ENCODE measurements around the gene ZHX3. TPM values are rescaled to one million over a fixed set of nuclear protein-coding genes. Genes with fewer than 3 reads are reported as not detected.

The ZHX3 gene
- total and polyA plus RNA-seq, 2 of the 13 experiments (the other 11 are each of a cell fraction or from before 2014, with no cell fraction given) = 8.4 to 11.7 TPM

DNA sequence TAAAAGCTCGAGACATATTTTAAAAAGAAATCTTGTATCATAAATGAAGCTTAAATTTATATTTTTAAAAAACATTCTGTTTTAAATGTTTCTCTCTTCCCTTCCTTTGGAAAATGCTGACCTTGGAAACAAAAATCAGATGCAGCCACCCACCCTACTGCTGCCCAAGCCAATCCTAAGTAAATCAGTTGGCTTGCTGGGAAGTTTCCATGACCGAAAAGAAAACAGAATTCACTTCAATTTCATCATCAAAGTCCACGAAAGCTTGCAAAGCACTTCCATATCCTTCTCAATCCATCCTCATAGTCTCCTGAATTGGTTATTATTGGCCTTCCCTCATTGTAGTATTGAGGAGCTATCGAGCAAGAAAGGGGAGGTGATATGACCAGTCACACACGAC lies 100.1 kb downstream of the ZHX3 start (continued):
- TF ChIP-seq, protein P1, sequence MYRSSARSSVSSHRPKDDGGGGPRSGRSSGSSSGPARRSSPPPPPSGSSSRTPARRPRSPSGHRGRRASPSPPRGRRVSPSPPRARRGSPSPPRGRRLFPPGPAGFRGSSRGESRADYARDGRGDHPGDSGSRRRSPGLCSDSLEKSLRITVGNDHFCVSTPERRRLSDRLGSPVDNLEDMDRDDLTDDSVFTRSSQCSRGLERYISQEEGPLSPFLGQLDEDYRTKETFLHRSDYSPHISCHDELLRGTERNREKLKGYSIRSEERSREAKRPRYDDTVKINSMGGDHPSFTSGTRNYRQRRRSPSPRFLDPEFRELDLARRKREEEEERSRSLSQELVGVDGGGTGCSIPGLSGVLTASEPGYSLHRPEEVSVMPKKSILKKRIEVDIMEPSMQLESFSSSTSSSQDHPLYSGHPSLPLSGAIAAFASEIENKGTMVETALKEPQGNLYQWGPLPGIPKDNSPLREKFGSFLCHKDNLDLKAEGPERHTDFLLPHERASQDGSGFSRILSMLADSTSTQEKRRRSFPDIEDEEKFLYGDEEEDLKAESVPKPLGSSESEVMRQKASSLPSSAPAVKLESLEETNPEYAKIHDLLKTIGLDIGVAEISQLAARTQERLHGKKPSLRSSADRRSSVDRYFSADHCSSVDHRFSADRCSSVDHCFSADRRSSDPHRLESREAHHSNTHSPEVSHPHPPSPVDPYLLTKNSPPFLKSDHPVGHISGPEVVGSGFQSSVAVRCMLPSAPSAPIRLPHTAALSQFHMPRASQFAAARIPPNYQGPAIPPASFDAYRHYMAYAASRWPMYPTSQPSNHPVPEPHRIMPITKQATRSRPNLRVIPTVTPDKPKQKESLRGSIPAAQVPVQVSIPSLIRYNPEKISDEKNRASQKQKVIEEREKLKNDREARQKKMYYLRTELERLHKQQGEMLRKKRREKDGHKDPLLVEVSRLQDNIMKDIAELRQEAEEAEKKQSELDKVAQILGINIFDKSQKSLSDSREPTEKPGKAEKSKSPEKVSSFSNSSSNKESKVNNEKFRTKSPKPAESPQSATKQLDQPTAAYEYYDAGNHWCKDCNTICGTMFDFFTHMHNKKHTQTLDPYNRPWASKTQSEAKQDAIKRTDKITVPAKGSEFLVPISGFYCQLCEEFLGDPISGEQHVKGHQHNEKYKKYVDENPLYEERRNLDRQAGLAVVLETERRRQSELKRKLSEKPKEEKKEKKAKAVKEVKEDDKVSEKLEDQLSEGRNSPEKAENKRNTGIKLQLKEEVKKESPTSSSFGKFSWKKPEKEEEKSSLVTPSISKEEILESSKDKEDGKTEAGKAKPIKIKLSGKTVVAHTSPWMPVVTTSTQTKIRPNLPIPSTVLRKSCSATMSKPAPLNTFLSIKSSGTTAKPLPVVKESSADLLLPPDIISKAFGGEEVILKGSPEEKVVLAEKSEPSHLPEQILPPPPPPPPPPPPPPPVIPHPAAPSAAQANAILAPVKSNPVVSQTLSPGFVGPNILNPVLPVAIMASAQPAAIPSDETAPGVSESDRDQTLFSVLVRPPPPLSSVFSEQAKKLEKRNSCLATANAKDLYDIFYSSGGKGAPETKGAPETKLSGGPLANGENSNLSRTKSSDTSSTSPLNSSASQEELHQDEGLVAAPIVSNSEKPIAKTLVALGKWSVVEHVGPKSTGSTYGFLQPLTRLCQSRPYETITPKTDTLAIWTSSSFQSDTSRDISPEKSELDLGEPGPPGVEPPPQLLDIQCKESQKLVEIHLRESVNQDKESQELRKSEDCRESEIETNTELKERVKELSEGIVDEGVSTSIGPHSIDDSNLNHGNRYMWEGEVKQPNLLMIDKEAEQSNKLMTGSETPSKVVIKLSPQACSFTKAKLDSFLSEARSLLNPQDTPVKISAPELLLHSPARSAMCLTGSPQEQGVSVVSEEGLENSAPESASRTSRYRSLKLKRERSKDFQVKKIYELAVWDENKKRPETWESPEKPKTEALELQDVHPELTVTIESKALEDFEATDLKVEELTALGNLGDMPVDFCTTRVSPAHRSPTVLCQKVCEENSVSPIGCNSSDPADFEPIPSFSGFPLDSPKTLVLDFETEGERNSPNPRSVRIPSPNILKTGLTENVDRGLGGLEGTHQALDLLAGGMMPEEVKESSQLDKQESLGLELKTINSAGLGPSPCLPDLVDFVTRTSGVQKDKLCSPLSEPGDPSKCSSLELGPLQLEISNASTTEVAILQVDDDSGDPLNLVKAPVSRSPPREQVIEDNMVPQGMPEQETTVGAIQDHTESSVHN (CRISPR knock-in tag; IDR thresholded peaks at IDR 0.05) = no peak
- TF ChIP-seq ZNF446 (CRISPR knock-in tag; IDR thresholded peaks at IDR 0.05) (no peak), ATF1 (CRISPR knock-in tag; IDR thresholded peaks at IDR 0.05) (no peak), MIER3 (CRISPR knock-in tag; IDR thresholded peaks at IDR 0.05; ENCODE audit: borderline replicate concordance) (no peak), ZNF782 (CRISPR knock-in tag; IDR thresholded peaks at IDR 0.05; ENCODE audit: borderline replicate concordance) (no peak), SALL1 (CRISPR knock-in tag; IDR thresholded peaks at IDR 0.05) (no peak), PITX1 (CRISPR knock-in tag; IDR thresholded peaks at IDR 0.05) (no peak), ZNF12 (CRISPR knock-in tag; IDR thresholded peaks at IDR 0.05) (no peak), ZBTB20 (CRISPR knock-in tag; IDR thresholded peaks at IDR 0.05; ENCODE audit: borderline replicate concordance, low read depth) (no peak)
- TF ChIP-seq, protein P2, sequence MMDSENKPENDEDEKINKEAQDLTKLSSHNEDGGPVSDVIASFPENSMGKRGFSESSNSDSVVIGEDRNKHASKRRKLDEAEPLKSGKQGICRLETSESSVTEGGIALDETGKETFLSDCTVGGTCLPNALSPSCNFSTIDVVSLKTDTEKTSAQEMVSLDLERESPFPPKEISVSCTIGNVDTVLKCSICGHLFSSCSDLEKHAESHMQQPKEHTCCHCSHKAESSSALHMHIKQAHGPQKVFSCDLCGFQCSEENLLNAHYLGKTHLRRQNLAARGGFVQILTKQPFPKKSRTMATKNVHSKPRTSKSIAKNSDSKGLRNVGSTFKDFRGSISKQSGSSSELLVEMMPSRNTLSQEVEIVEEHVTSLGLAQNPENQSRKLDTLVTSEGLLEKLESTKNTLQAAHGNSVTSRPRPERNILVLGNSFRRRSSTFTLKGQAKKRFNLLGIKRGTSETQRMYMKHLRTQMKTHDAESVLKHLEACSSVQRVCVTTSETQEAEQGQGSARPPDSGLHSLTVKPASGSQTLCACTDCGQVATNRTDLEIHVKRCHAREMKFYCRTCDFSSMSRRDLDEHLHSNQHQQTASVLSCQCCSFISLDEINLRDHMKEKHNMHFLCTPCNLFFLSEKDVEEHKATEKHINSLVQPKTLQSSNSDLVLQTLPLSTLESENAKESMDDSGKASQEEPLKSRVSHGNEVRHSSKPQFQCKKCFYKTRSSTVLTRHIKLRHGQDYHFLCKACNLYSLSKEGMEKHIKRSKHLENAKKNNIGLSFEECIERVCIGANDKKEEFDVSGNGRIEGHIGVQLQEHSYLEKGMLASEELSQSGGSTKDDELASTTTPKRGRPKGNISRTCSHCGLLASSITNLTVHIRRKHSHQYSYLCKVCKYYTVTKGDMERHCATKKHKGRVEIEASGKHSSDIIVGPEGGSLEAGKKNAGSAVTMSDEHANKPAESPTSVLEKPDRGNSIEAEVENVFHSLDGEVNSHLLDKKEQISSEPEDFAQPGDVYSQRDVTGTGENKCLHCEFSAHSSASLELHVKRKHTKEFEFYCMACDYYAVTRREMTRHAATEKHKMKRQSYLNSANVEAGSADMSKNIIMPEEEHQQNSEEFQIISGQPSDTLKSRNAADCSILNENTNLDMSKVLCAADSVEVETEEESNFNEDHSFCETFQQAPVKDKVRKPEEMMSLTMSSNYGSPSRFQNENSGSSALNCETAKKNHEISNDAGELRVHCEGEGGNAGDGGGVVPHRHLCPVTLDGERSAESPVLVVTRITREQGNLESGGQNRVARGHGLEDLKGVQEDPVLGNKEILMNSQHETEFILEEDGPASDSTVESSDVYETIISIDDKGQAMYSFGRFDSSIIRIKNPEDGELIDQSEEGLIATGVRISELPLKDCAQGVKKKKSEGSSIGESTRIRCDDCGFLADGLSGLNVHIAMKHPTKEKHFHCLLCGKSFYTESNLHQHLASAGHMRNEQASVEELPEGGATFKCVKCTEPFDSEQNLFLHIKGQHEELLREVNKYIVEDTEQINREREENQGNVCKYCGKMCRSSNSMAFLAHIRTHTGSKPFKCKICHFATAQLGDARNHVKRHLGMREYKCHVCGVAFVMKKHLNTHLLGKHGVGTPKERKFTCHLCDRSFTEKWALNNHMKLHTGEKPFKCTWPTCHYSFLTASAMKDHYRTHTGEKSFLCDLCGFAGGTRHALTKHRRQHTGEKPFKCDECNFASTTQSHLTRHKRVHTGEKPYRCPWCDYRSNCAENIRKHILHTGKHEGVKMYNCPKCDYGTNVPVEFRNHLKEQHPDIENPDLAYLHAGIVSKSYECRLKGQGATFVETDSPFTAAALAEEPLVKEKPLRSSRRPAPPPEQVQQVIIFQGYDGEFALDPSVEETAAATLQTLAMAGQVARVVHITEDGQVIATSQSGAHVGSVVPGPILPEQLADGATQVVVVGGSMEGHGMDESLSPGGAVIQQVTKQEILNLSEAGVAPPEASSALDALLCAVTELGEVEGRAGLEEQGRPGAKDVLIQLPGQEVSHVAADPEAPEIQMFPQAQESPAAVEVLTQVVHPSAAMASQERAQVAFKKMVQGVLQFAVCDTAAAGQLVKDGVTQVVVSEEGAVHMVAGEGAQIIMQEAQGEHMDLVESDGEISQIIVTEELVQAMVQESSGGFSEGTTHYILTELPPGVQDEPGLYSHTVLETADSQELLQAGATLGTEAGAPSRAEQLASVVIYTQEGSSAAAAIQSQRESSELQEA (CRISPR knock-in tag; IDR thresholded peaks at IDR 0.05; ENCODE audit: not compliant biosample characterization) = no peak
